IMR-90 (cell line): ENCODE results near the gene NBEAL1. TPM values are rescaled to one million over a fixed set of nuclear protein-coding genes. Genes with fewer than 3 reads are reported as not detected.

Experiments used
- ATAC-seq: fragments of 200-7000 bp; cut with Tn5 transposase; 2 replicates; pipeline ENCODE4 v1.9.1; 2020; ENCODE audit warnings: low read depth, mild to moderate bottlenecking, moderate library complexity
- BruUV-seq: library from RNA; stranded (reverse); fragments of 400-500 nt; replicated peaks from 2 replicates; lab custom pipeline; 2021; lab: Mats Ljungman, UMichigan
- CTCF ChIA-PET: fragments of 300-600 bp; formaldehyde crosslinking; extraction: SDS; loops from one replicate; lab custom pipeline; 2021; ENCODE audit warnings: antibody characterized with exemption; lab: Yijun Ruan, JAX
- POLR2A ChIA-PET: fragments of 300-600 bp; sonication (Branson Sonifier 250); formaldehyde crosslinking; loops from one replicate; lab custom pipeline; 2022; ENCODE audit warnings: antibody characterized with exemption; ENCODE audit not compliant: unreplicated experiment; lab: Charles Lee
- DNase-seq: peaks from one replicate; pipeline ENCODE4 v3.0.0; 2013
- H2AFZ ChIP-seq: replicated peaks from 2 replicates; pipeline ENCODE3; 2013; ENCODE audit warnings: low read length, mild to moderate bottlenecking; ENCODE audit not compliant: poor library complexity
- H2AK5ac ChIP-seq: 2 replicates; pipeline ENCODE4 v1.6.1; 2013; ENCODE audit warnings: low read depth, low read length, inconsistent platforms
- H2AK9ac ChIP-seq: replicated peaks from 2 replicates; pipeline ENCODE3; 2013; ENCODE audit warnings: mild to moderate bottlenecking, low read depth, low read length, moderate library complexity; ENCODE audit not compliant: poor library complexity
- H2BK120ac ChIP-seq: 2 replicates; pipeline ENCODE4 v1.6.1; 2013; ENCODE audit warnings: low read depth, low read length, inconsistent platforms
- H2BK15ac ChIP-seq: 3 replicates; pipeline ENCODE4 v1.6.1; 2013; ENCODE audit warnings: low read depth, low read length, inconsistent platforms
- H2BK20ac ChIP-seq: 2 replicates; pipeline ENCODE4 v1.6.1; 2013; ENCODE audit warnings: low read depth, mild to moderate bottlenecking, inconsistent platforms, low read length, moderate library complexity
- H2BK5ac ChIP-seq: 2 replicates; pipeline ENCODE4 v1.6.1; 2013; ENCODE audit warnings: mild to moderate bottlenecking, low read depth, low read length, inconsistent platforms; ENCODE audit not compliant: poor library complexity, severe bottlenecking
- H3K14ac ChIP-seq: replicated peaks from 2 replicates; pipeline ENCODE4 v1.6.1; 2013; ENCODE audit warnings: low read depth, low read length, inconsistent platforms
- H3K18ac ChIP-seq: 2 replicates; pipeline ENCODE4 v1.6.1; 2013; ENCODE audit warnings: low read depth, low read length, control low read depth
- H3K23ac ChIP-seq: 2 replicates; pipeline ENCODE4 v1.6.1; 2013; ENCODE audit warnings: low read depth, low read length, inconsistent platforms
- H3K27ac ChIP-seq: 2 replicates; pipeline ENCODE4 v1.5.1; 2013; ENCODE audit warnings: mild to moderate bottlenecking, control low read depth, low read length; ENCODE audit not compliant: insufficient read depth
- H3K27me3 ChIP-seq: 2 replicates; pipeline ENCODE4 v1.6.1; 2013; ENCODE audit warnings: low read length; ENCODE audit not compliant: control insufficient read depth, insufficient read depth
- H3K36me3 ChIP-seq: 2 replicates; pipeline ENCODE4 v1.6.1; 2013; ENCODE audit warnings: low read length, mixed read lengths; ENCODE audit not compliant: control insufficient read depth, insufficient read depth
- H3K4ac ChIP-seq: 2 replicates; pipeline ENCODE4 v1.6.1; 2013; ENCODE audit warnings: low read depth, low read length, inconsistent platforms
- H3K4me1 ChIP-seq: 2 replicates; pipeline ENCODE4 v1.6.1; 2013; ENCODE audit warnings: low read length, mixed read lengths; ENCODE audit not compliant: control insufficient read depth, insufficient read depth
- H3K4me2 ChIP-seq: 2 replicates; pipeline ENCODE4 v1.6.1; 2013; ENCODE audit warnings: low read depth, mild to moderate bottlenecking, control low read depth, low read length, moderate library complexity
- H3K4me3 ChIP-seq: 2 replicates; pipeline ENCODE4 v1.5.1; 2013; ENCODE audit warnings: low read depth, mild to moderate bottlenecking, control low read depth, low read length, moderate library complexity; ENCODE audit not compliant: insufficient read depth
- H3K56ac ChIP-seq: 2 replicates; pipeline ENCODE4 v1.6.1; 2013; ENCODE audit warnings: low read length, inconsistent platforms; ENCODE audit not compliant: insufficient read depth; ENCODE audit errors: extremely low read depth
- H3K79me1 ChIP-seq, 2 experiments: 2 replicates each; pipeline ENCODE4 v1.6.1; 2013; ENCODE audit warnings: low read length in 2 of 2, inconsistent platforms in 1 of 2, low read depth in 1 of 2
- H3K9ac ChIP-seq: 2 replicates; pipeline ENCODE4 v1.6.1; 2013; ENCODE audit warnings: low read depth, low read length, control low read depth
- H3K9me1 ChIP-seq: 2 replicates; pipeline ENCODE4 v1.6.1; 2013; ENCODE audit warnings: low read length, inconsistent platforms; ENCODE audit not compliant: insufficient read depth
- H3K9me3 ChIP-seq: 2 replicates; pipeline ENCODE4 v1.6.1; 2013; ENCODE audit warnings: low read length; ENCODE audit not compliant: control insufficient read depth, insufficient read depth
- H4K20me1 ChIP-seq: 2 replicates; pipeline ENCODE4 v1.6.1; 2013; ENCODE audit warnings: low read length, inconsistent platforms; ENCODE audit not compliant: insufficient read depth
- H4K5ac ChIP-seq: 2 replicates; pipeline ENCODE4 v1.6.1; 2013; ENCODE audit warnings: mild to moderate bottlenecking, low read depth, low read length, control low read depth
- H4K8ac ChIP-seq, 2 experiments: 2 replicates each; pipeline ENCODE4 v1.6.1; 2013; ENCODE audit warnings: low read depth in 2 of 2, low read length in 2 of 2, control low read depth in 1 of 2, inconsistent platforms in 1 of 2
- H4K91ac ChIP-seq: 2 replicates; pipeline ENCODE4 v1.6.1; 2013; ENCODE audit warnings: low read depth, low read length, inconsistent platforms; ENCODE audit not compliant: insufficient read depth
- BHLHE40 ChIP-seq: fragments of 150-350 bp; IDR thresholded peaks from 2 replicates; pipeline ENCODE4 v1.6.1; 2016; ENCODE audit warnings: mild to moderate bottlenecking, low read depth, low read length
- ELK1 ChIP-seq: fragments of 150-350 bp; IDR thresholded peaks from 2 replicates; pipeline ENCODE4 v1.6.1; 2016; ENCODE audit warnings: low read depth, mild to moderate bottlenecking, low read length, moderate library complexity, borderline replicate concordance
- FOS ChIP-seq: fragments of 150-350 bp; IDR thresholded peaks from 2 replicates; pipeline ENCODE4 v1.6.1; 2016; ENCODE audit warnings: low read depth, low read length
- MAFK ChIP-seq: IDR thresholded peaks from 2 replicates; pipeline ENCODE4 v1.6.1; 2012; ENCODE audit warnings: low read depth, low read length, improper control_type of control experiment
- MAZ ChIP-seq: IDR thresholded peaks from 2 replicates; pipeline ENCODE4 v1.6.1; 2012; ENCODE audit warnings: low read depth, mild to moderate bottlenecking, low read length, improper control_type of control experiment, moderate library complexity, borderline replicate concordance
- MXI1 ChIP-seq: IDR thresholded peaks from 2 replicates; pipeline ENCODE4 v1.6.1; 2012; ENCODE audit warnings: low read depth, mild to moderate bottlenecking, low read length, moderate library complexity, borderline replicate concordance
- NFE2L2 ChIP-seq: fragments of 150-350 bp; IDR thresholded peaks from 2 replicates; pipeline ENCODE4 v1.6.1; 2016; ENCODE audit warnings: low read depth, mild to moderate bottlenecking, low read length
- POLR2A ChIP-seq: IDR thresholded peaks from 2 replicates; pipeline ENCODE4 v1.6.1; 2012; ENCODE audit warnings: mild to moderate bottlenecking, low read depth, low read length
- RCOR1 ChIP-seq: IDR thresholded peaks from 2 replicates; pipeline ENCODE4 v1.6.1; 2012; ENCODE audit warnings: mild to moderate bottlenecking, low read length, improper control_type of control experiment; ENCODE audit not compliant: insufficient replicate concordance
- RFX5 ChIP-seq: IDR thresholded peaks from 2 replicates; pipeline ENCODE4 v1.8.0; 2012; ENCODE audit warnings: low read depth, mild to moderate bottlenecking, low read length, moderate library complexity
- USF2 ChIP-seq: fragments of 150-350 bp; IDR thresholded peaks from 2 replicates; pipeline ENCODE4 v1.6.1; 2017; ENCODE audit warnings: mild to moderate bottlenecking, antibody characterized with exemption, low read length, low read depth
- WGBS, 2 experiments: methylation state at CpG; one replicate each; pipeline versions ENCODE4 v1.1.5 to v1.1.7; 2013; ENCODE audit warnings: missing lambda C conversion rate in 2 of 2; ENCODE audit not compliant: insufficient read length in 1 of 2; ENCODE audit errors: extremely low coverage in 2 of 2; 5-methylcytosine and 5-hydroxymethylcytosine counted together
- dilution Hi-C: fragments of 300-500 bp; cut with HindIII; formaldehyde crosslinking; loops from one replicate; pipeline ENCODE4 v1.14.3; 2018; ENCODE audit warnings: low sequenced_read_pairs; ENCODE audit not compliant: unreplicated experiment
- in situ Hi-C: fragments of 300-500 bp; cut with MboI; formaldehyde crosslinking; loops from 3 replicates; pipeline ENCODE4 v1.14.3; 2019; ENCODE audit warnings: low sequenced_read_pairs, inconsistent platforms, mixed read lengths
- intact Hi-C: fragments of 100-400 bp; cut with micrococcal nuclease; formaldehyde crosslinking; loops from 2 replicates; pipeline ENCODE4 v1.10.0; 2022
- polyA plus RNA-seq, 3 experiments: library from polyadenylated mRNA; depleted of rRNA; stranded (reverse); fragments of >200 nt; gene quantifications; 2 replicates each; pipeline ENCODE4 v1.2.3, GENCODE V29; 2012; ENCODE audit warnings: low replicate concordance in 1 of 3
- total RNA-seq: library from RNA; depleted of rRNA; stranded (reverse); fragments of >200 nt; gene quantifications from 2 replicates; pipeline ENCODE4 v1.2.3, GENCODE V29; 2012

Gene NBEAL1
- total and polyA plus RNA-seq, 2 of the 4 experiments (the other 2 are of a cell fraction) = 6.4 to 38.0 TPM

DNA sequence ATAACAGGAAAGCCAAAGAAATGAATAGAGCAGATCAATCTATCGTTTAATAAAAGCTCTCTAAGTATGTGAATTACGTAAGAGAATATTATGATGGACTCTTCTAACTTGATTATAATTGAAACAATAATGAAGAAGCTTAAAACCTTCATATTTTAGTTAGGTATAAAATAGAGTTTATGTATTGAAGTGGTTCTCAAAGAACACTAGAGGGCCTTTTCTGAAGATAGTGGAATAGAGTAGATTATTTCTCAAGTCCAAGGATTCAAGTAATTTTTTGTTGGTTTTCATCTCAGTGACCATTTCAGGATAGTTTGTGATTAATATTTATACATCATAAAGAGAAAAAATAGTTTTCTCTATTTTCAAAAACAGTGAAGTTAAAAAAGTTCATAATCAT, 97.7 kb downstream of the NBEAL1 start:
- H3K9me3 ChIP-seq = no peaks in the 10 kb centered on the region
- in situ Hi-C loops = no loop called here
- no peak overlapping the region for H3K23ac ChIP-seq
- ChIA-PET CTCF (no interaction called here), POLR2A (no interaction called here)
- no peak for TF ChIP-seq MXI1
- no peak for TF ChIP-seq POLR2A
- no peak for TF ChIP-seq NFE2L2
- no peak for TF ChIP-seq MAZ
- TF ChIP-seq RCOR1 = no peak
- no peak for TF ChIP-seq MAFK
- TF ChIP-seq FOS = no peak
- TF ChIP-seq RFX5 = no peak
- TF ChIP-seq USF2 = no peak
- no peak for TF ChIP-seq BHLHE40
- TF ChIP-seq ELK1 = no peak
- WGBS, 2 experiments = no CpG with 5 or more reads among the region's 2 CpGs
- no peaks in the 10 kb centered on the region for H4K20me1 ChIP-seq
- dilution Hi-C loops = no loop called here
- H2BK5ac ChIP-seq = no peak overlapping the region
- no peak overlapping the region for H2BK120ac ChIP-seq
- H3K36me3 ChIP-seq = peaks cover 35% of the 10 kb centered on the region
- H4K8ac ChIP-seq = no peak overlapping the region
- no peak overlapping the region for H2BK20ac ChIP-seq
- H3K9ac ChIP-seq = no peak overlapping the region
- H3K4me2 ChIP-seq = no peak overlapping the region
- no peaks in the 10 kb centered on the region for H3K9me1 ChIP-seq
- no TSS peak for BruUV-seq
- no peak overlapping the region for H3K4me3 ChIP-seq
- H3K79me1 ChIP-seq = peaks cover 0 to 3% of the 10 kb centered on the region in 2 experiments; a peak in 1 of 4 replicates
- H3K27me3 ChIP-seq = no peaks in the 10 kb centered on the region
- no peak overlapping the region for H2AK5ac ChIP-seq
- H3K14ac ChIP-seq = no peak overlapping the region
- H2AK9ac ChIP-seq = no peak overlapping the region
- intact Hi-C loops = no loop called here
- H2AFZ ChIP-seq = no peak overlapping the region
- H2BK15ac ChIP-seq = no peak overlapping the region
- ATAC-seq = no peak
- no peaks in the 10 kb centered on the region for H3K4me1 ChIP-seq
- H3K56ac ChIP-seq = no peak overlapping the region
- DNase-seq = no peak
- H3K4ac ChIP-seq = no peak overlapping the region
- H4K91ac ChIP-seq = no peak overlapping the region
- no peak overlapping the region for H3K27ac ChIP-seq
- H4K5ac ChIP-seq = no peak overlapping the region
- H3K18ac ChIP-seq = no peak overlapping the region
